PFSK-1 (cell line): ENCODE measurements around the gene SLFN12L.

Source experiments
- FOXP2 ChIP-seq: optimal IDR thresholded peaks from 2 replicates; pipeline ENCODE3; 2011; ENCODE audit warnings: borderline replicate concordance, control low read depth, inconsistent platforms; ENCODE audit not compliant: insufficient read depth; ENCODE audit errors: extremely low read length, extremely low read depth
- POLR2AphosphoS5 ChIP-seq: IDR thresholded peaks from 2 replicates; pipeline ENCODE4 v1.6.1; 2012; ENCODE audit warnings: low read depth, mild to moderate bottlenecking, control low read depth, low read length, moderate library complexity
- SIN3A ChIP-seq: IDR thresholded peaks from 2 replicates; pipeline ENCODE4 v1.6.1; 2012; ENCODE audit warnings: mild to moderate bottlenecking, low read length, moderate library complexity, borderline replicate concordance; ENCODE audit not compliant: insufficient read depth
- TAF1 ChIP-seq: IDR thresholded peaks from 2 replicates; pipeline ENCODE4 v1.6.1; 2012; ENCODE audit warnings: low read length, control low read depth, borderline replicate concordance; ENCODE audit not compliant: insufficient read depth
- TF ChIP-seq, protein P1 (sequence below), 2 experiments: IDR thresholded peaks; 2 replicates each; pipeline versions ENCODE4 v1.6.1 to v1.8.0; 2011 to 2012; ENCODE audit warnings: low read depth in 2 of 2, low read length in 2 of 2, control low read depth in 1 of 2, inconsistent platforms in 1 of 2, mild to moderate bottlenecking in 1 of 2, moderate library complexity in 1 of 2; ENCODE audit not compliant: insufficient read depth in 1 of 2

SLFN12L gene

DNA sequence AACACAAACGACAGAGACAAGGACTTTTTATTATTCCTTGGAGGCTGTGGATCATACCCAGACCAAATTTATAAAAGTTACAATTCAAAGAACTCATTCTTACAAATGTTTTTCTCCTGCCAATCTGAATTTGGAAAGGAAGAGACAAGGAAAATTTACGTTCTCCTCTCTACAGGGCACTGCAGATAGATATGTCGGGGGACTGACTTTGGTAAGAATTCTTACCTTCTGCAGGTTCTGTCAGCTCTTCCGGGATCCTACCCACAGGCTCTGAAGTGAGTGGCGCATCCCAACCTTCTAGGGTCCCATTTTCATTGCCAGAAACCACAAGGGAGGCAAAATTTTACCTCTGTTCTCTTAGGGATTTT is 2.2 kb upstream of the SLFN12L start:
- TF ChIP-seq FOXP2 (no peak), TAF1 (no peak), SIN3A (no peak), POLR2AphosphoS5 (no peak)
- TF ChIP-seq, protein P1, sequence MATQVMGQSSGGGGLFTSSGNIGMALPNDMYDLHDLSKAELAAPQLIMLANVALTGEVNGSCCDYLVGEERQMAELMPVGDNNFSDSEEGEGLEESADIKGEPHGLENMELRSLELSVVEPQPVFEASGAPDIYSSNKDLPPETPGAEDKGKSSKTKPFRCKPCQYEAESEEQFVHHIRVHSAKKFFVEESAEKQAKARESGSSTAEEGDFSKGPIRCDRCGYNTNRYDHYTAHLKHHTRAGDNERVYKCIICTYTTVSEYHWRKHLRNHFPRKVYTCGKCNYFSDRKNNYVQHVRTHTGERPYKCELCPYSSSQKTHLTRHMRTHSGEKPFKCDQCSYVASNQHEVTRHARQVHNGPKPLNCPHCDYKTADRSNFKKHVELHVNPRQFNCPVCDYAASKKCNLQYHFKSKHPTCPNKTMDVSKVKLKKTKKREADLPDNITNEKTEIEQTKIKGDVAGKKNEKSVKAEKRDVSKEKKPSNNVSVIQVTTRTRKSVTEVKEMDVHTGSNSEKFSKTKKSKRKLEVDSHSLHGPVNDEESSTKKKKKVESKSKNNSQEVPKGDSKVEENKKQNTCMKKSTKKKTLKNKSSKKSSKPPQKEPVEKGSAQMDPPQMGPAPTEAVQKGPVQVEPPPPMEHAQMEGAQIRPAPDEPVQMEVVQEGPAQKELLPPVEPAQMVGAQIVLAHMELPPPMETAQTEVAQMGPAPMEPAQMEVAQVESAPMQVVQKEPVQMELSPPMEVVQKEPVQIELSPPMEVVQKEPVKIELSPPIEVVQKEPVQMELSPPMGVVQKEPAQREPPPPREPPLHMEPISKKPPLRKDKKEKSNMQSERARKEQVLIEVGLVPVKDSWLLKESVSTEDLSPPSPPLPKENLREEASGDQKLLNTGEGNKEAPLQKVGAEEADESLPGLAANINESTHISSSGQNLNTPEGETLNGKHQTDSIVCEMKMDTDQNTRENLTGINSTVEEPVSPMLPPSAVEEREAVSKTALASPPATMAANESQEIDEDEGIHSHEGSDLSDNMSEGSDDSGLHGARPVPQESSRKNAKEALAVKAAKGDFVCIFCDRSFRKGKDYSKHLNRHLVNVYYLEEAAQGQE (IDR thresholded peaks at IDR 0.05; ENCODE audit: insufficient read depth in 1 of 2, low read depth in 2 of 2, low read length in 2 of 2), result no peak

DNA sequence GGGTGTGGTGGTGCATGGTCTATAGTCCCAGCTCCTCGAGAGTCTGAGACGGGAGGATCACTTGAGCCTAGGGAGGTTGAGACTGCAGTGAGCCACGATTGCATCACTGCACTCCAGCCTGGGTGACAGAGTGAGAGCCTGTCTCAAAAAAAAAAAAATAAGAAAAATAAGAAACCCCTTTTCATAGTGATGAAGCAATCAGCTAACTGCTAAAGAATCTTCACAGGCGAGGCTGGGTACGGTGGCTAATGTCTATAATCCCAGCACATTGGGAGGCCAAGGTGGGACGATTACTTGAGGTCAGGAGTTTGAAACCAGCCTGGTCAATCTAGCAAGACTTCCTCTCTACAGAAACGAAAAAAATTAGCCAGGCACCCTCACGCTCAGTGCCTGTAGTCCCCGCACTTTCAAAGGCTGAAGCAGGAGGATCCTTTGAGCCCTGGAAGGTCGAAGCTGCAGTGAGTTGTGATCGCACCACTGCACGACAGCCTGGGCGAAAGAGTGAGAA is 760 bp downstream of the SLFN12L start:
- TF ChIP-seq FOXP2, result no peak
- no peak for TF ChIP-seq TAF1
- TF ChIP-seq, protein P1 (IDR thresholded peaks at IDR 0.05; ENCODE audit: insufficient read depth in 1 of 2, low read depth in 2 of 2, low read length in 2 of 2), result no peak
- no peak for TF ChIP-seq POLR2AphosphoS5
- no peak for TF ChIP-seq SIN3A

DNA sequence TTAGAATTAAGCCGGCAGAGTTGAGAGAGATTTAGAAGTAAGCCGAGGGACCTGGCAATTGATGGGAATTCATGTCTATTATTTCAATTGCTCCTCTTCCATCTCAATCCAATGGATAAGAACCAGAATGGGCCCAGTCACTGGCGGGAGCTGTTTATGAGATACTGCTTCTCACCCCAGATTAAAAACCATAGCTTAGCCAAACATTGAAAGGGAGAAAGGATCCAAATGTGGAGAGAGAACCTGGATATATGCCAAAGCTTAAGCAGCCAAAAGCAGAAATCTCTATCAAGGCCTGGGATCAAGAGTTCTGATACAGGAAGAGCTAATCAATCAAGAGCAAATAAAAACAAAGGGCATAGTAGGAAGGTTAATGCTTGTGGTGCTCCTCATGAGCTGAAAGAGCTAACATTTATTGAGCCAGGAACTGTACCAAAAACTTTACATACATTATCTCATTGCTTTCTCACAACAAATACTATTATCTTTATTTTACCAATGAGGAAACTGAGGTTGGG is 2.8 kb downstream of the SLFN12L start:
- TF ChIP-seq FOXP2, result no peak
- TF ChIP-seq SIN3A, result no peak
- TF ChIP-seq POLR2AphosphoS5, result no peak
- TF ChIP-seq, protein P1 (IDR thresholded peaks at IDR 0.05; ENCODE audit: insufficient read depth in 1 of 2, low read depth in 2 of 2, low read length in 2 of 2), result no peak
- TF ChIP-seq TAF1, result no peak

DNA sequence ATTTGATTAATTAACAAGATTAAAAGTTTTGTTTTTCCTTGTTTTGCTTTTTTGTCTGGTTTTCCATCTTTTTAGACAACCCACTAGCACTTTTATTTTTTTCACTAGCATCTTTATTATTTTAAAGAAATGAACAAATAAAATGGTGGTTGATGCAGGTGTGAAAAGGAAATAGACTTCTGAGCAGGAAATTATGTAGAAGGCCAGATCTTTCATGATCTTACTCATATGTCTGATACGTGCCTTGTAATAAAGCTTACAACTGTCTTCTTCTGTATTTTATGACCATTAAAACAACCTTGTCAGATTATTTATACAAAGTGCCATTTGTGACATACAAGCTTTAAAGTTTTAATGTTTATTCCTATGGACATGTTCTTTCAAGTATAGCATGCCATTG is 6.3 kb downstream of the SLFN12L start:
- TF ChIP-seq FOXP2 (no peak), POLR2AphosphoS5 (no peak), TAF1 (no peak), SIN3A (no peak)
- TF ChIP-seq, protein P1 (IDR thresholded peaks at IDR 0.05; ENCODE audit: insufficient read depth in 1 of 2, low read depth in 2 of 2, low read length in 2 of 2), result no peak

DNA sequence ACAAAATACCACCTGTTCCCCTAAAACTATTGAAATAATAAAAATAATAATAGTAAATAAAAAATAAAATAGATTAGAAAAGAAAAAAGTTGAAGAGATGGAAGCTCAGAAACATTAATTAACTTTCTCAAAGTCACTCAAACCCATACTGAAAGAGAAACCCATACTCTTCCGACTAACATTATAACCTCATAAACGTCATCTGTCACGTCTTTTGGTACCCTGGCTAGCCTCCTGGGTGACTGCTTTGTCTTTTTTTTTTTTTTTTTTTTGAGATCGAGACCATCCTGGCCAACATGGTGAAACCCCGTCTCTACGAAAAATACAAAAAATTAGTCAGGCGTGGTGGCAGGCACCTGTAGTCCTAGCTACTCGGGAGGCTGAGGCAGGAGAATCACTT is 7.6 kb downstream of the SLFN12L start:
- TF ChIP-seq SIN3A (no peak), FOXP2 (no peak), TAF1 (no peak), POLR2AphosphoS5 (no peak)
- TF ChIP-seq, protein P1 (IDR thresholded peaks at IDR 0.05; ENCODE audit: insufficient read depth in 1 of 2, low read depth in 2 of 2, low read length in 2 of 2), result no peak
